Endothelial cell of umbilical vein (primary cell): ENCODE results near the gene PYGO2.

Source experiments
- CTCF ChIP-seq, 2 donors: IDR thresholded peaks; 1 replicate in 1 of 2; 2 replicates in 1 of 2; pipeline ENCODE4 v1.5.1; 2011; ENCODE audit warnings: low read length in 2 of 2, mild to moderate bottlenecking in 2 of 2, moderate library complexity in 2 of 2, control low read depth in 1 of 2, inconsistent platforms in 1 of 2, low read depth in 1 of 2; ENCODE audit not compliant: insufficient read depth in 1 of 2; ENCODE audit errors: extremely low read depth in 1 of 2
- EZH2 ChIP-seq: IDR thresholded peaks from 2 replicates; pipeline ENCODE4 v1.6.1; 2012; ENCODE audit warnings: borderline replicate concordance, low read depth, mild to moderate bottlenecking, moderate library complexity, low read length, inconsistent platforms; ENCODE audit not compliant: severe bottlenecking
- MYC ChIP-seq: IDR thresholded peaks from one replicate; pipeline ENCODE4 v1.6.1; 2011; ENCODE audit warnings: mild to moderate bottlenecking, low read depth, low read length
- POLR2A ChIP-seq: IDR thresholded peaks from 2 replicates; pipeline ENCODE4 v1.6.1; 2012; ENCODE audit warnings: low read depth, mild to moderate bottlenecking, control low read depth, low read length
- POLR2AphosphoS5 ChIP-seq: IDR thresholded peaks from 2 replicates; pipeline ENCODE4 v1.6.1; 2012; ENCODE audit warnings: low read depth, mild to moderate bottlenecking, control low read depth, low read length, moderate library complexity; ENCODE audit not compliant: insufficient read depth

DNA sequence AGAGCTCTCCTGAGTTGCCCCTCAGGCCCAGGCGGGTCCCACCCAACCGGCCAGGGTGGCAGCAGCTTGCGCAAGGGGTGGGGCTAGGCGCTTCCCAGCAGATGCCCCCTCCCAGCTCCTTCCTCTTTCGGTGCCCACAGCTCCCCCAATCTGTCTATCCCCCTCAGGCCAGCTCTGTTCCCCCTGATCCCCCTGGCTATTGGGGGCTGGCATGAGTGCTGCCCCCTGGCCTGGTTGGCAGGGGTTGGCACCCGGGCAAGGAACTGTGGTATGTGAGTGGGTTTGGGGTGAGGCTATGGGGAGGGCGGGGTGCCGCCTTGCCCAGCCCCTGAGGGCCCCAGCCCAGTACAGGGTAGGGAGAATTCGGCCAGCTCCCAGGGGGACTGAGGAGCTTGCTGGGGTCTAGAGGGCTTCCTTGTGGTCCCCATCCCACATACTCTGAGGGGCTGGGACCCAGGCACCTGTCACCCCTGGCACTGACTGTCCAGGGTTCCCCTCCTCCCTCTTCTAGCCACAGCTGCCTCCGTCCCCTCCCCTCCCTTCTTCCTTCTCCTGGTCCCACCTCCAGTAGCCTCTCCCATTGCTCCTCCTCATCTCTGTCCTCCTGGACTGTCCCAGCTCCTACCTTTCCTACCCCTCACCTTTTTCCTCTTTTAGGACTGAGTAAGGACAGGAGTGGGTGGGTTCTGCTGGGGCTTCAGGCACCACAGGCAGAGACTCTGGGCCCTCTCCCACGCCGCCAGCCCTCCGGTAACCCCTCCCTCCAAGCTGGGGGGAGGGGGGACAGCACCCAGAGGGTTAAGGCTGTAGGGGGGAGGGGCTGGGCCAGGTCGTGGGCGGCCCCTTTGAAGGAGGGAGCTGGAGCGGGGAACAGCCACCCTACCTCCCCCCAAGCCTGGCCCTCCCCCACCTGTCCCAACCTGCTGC lies 46.7 kb upstream of the PYGO2 start:
- no peak for TF ChIP-seq CTCF (IDR thresholded peaks at IDR 0.05; ENCODE audit: extremely low read depth in 1 of 2, insufficient read depth in 1 of 2, low read depth in 1 of 2, low read length in 2 of 2)
- TF ChIP-seq EZH2 = no peak
- no peak for TF ChIP-seq POLR2A
- TF ChIP-seq MYC = no peak
- TF ChIP-seq POLR2AphosphoS5 = no peak
